Brain microvascular endothelial cell (primary cell): ENCODE measurements around the gene FAM222A.

Source experiments
- DNase-seq: peaks from one replicate; pipeline ENCODE4 v3.0.0-alpha.2; 2020
- H3K27ac ChIP-seq: fragments of 250-450 bp; sonication (Bioruptor Pico); 2 replicates; pipeline ENCODE4 v1.5.1; 2020; ENCODE audit warnings: mild to moderate bottlenecking, moderate library complexity
- H3K27me3 ChIP-seq: fragments of 250-450 bp; sonication (Bioruptor Pico); replicated peaks from 2 replicates; pipeline ENCODE4 v1.5.1; 2020; ENCODE audit warnings: mild to moderate bottlenecking
- H3K36me3 ChIP-seq: fragments of 250-450 bp; sonication (Bioruptor Pico); replicated peaks from 2 replicates; pipeline ENCODE4 v1.5.1; 2020; ENCODE audit warnings: mild to moderate bottlenecking
- H3K4me3 ChIP-seq: 2 replicates; pipeline ENCODE4 v1.5.1; 2011; ENCODE audit warnings: low read depth, mild to moderate bottlenecking, control low read depth, low read length, moderate library complexity
- CTCF ChIP-seq: IDR thresholded peaks from 2 replicates; pipeline ENCODE4 v1.5.1; 2011; ENCODE audit warnings: low read depth, mild to moderate bottlenecking, moderate library complexity, low read length, control low read depth, inconsistent platforms; ENCODE audit errors: missing control alignments
- in situ Hi-C: cut with HindIII; loops from 2 replicates; pipeline ENCODE4 v1.10.0; 2017; ENCODE audit warnings: low sequenced_read_pairs, low pct_ligation_motif_present

Gene FAM222A

DNA sequence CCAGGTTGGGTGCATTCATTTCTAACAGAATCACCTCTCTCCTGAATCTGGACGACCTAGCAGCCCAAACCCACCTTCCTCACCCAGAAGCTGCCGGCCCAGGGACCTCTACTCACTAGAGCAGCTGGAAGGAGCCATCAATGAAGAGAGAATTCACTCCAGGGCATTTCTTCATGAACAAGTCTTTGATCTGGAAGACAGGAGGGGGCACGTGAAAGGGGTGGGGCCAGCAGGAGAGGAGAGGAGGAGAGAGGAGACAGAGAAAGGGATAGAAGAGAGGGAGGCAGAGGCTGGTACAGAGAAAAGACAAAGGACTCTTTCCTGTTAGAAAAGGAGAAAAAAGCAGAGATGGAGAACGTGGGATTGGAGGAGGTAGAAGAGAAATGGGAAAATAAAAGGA, 79.8 kb downstream of the FAM222A start:
- DNase-seq, result no peak
- H3K27ac ChIP-seq, result no peak overlapping the region
- in situ Hi-C loops, result no loop called here
- TF ChIP-seq CTCF, result no peak
- H3K27me3 ChIP-seq, result no peaks in the 10 kb centered on the region
- no peaks in the 10 kb centered on the region for H3K36me3 ChIP-seq
- no peak overlapping the region for H3K4me3 ChIP-seq

DNA sequence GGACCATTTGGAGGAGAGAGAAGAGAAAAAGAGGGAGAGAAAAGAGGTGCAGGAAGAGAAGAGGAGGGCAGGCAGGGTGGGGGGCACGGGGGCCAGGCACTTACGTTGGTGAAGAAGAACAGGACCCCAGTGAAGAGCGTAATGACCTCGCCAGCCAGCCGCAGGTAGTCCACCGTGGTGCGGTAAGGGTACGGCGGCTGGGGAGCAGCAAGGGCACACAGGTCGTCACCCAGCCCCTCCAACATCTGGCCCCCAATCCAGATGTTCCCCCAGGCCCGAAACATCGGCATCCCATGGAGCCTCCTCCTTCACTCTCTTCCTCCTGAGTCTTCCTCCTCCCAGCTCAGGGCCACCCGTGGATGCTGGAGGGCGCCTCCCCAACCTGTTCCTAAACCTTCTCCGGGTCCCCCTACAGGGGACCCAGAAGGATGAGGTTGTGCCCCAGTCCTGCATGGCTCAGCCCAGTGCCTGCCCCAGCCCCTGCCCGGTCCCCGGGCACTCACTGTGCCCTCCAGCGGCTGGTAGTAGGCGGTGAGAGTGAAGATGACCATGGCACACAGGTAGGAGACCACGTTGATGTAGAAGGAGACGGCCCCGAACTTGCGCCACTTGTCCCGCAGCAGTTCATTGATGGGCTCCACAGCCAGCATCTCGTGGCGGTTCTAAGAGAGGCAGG, 80.3 kb downstream of the FAM222A start:
- Histone ChIP-seq H3K27me3 (no peaks in the 10 kb centered on the region), H3K36me3 (no peaks in the 10 kb centered on the region), H3K27ac (no peak overlapping the region), H3K4me3 (no peak overlapping the region)
- in situ Hi-C loops, result no loop called here
- no peak for TF ChIP-seq CTCF
- DNase-seq, result no peak

DNA sequence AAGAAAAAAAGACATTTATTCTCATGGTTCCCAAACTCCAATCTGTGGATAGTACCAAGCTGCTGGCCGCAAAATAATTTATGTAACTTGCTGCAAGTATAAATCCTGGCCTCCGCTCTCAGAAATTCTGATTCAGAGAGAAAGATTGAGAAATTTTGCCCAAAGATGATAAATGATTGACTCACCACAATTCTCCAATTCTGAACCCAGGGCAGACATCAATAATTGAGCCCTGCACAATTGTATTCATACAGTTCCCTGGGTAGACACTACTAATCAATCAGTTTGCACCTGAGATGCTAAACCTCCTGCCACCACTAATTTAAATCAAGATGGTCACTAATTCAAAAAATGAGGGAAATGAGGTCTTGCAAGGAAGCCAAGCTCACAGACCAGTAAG, 81.4 kb downstream of the FAM222A start:
- H3K36me3 ChIP-seq, result no peaks in the 10 kb centered on the region
- in situ Hi-C loops, result no loop called here
- no peak overlapping the region for H3K27ac ChIP-seq
- H3K4me3 ChIP-seq, result no peak overlapping the region
- DNase-seq, result peak; percentile 65
- H3K27me3 ChIP-seq, result no peaks in the 10 kb centered on the region
- no peak for TF ChIP-seq CTCF

DNA sequence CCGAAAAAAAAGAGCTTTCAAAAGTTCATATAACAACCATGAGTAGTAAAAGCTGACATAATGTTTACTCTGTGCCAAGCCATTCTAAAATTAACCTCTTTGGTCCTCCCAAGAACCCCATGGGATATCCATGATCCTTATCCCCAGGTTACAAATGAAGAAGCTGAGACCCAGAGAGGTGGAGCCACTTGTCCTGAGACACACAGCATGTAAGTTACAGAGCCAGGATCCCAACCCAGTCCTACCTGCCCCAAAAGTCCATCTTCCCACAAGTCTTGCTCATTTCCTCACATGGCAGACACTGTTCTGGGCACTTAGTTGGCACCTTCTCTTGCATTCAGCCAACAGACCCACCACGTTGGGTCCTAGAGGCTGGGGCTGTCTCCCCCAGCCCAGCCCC, 82.4 kb downstream of the FAM222A start:
- Histone ChIP-seq H3K27ac (no peak overlapping the region), H3K36me3 (no peaks in the 10 kb centered on the region), H3K27me3 (no peaks in the 10 kb centered on the region), H3K4me3 (no peak overlapping the region)
- no peak for DNase-seq
- in situ Hi-C loops, result no loop called here
- TF ChIP-seq CTCF, result no peak

DNA sequence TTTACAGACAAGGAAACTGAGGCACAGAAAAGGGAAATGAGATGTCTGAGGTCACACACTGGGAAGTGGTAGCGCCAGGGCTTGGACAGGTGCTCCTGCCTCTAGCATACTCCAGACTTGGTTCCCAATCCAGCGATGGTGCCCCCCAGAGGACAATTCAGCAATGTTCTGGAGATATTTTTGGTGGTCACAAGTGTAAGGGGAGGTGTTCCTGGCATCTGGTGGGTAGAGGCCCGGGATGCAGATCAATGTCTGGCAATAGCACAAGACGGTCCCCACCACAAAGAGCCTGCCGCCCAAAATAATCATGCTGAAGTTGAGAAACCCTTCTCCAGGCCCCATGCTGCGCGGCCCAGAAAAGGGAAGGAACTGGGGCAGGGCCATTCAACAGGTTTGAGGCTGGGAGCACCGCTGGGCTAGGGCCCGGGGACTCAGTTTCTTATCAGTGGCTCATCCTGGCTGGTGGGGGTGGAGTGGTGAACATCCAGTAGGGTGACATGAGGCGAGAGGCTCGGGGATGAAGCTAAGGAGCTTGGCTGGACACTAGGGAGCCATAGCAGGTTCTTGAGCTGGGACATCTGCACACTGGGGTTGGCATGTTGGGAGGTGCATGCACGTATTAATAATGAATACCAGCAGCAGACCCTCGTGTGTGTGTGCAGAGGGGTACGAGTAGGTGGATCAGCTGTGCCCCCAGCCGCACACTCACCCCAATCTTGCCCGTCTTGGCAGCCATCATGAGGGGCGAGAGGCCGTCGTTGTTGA, 84.5 kb downstream of the FAM222A start:
- Histone ChIP-seq H3K27ac (no peak overlapping the region), H3K4me3 (no peak overlapping the region), H3K36me3 (no peaks in the 10 kb centered on the region), H3K27me3 (no peaks in the 10 kb centered on the region)
- peak; percentile 51 for TF ChIP-seq CTCF
- no peak for DNase-seq
- in situ Hi-C loops, result no loop called here
